ENCODE data around the gene PEX11A.

- TF ChIP-seq, protein P1, sequence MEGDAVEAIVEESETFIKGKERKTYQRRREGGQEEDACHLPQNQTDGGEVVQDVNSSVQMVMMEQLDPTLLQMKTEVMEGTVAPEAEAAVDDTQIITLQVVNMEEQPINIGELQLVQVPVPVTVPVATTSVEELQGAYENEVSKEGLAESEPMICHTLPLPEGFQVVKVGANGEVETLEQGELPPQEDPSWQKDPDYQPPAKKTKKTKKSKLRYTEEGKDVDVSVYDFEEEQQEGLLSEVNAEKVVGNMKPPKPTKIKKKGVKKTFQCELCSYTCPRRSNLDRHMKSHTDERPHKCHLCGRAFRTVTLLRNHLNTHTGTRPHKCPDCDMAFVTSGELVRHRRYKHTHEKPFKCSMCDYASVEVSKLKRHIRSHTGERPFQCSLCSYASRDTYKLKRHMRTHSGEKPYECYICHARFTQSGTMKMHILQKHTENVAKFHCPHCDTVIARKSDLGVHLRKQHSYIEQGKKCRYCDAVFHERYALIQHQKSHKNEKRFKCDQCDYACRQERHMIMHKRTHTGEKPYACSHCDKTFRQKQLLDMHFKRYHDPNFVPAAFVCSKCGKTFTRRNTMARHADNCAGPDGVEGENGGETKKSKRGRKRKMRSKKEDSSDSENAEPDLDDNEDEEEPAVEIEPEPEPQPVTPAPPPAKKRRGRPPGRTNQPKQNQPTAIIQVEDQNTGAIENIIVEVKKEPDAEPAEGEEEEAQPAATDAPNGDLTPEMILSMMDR (conservative IDR thresholded peaks at IDR 0.05): no peak
- no peak for TF ChIP-seq ZFX (IDR thresholded peaks at IDR 0.05)
These were observed 3.1 kb upstream of the PEX11A start for GRCh38 chr15:89693696-89694095.
